Liver (tissue), 9 donors: ENCODE data around the gene TANGO2. TPM values are rescaled to one million over a fixed set of nuclear protein-coding genes. Genes with fewer than 3 reads are reported as not detected.
A peak's percentile ranks its signal among the peaks of the same experiment; 100 is the strongest.

ENCODE experiments used
- DNase-seq: peaks from one replicate; pipeline ENCODE4 v3.0.0-alpha.2; 2017; ENCODE audit warnings: low spot score
- H3K27ac ChIP-seq, 2 donors: one replicate each; pipeline ENCODE4 v1.7.0; 2013; ENCODE audit warnings: inconsistent platforms in 2 of 2, low read length in 2 of 2, control low read depth in 1 of 2, low read depth in 1 of 2, mild to moderate bottlenecking in 1 of 2
- H3K27me3 ChIP-seq, 4 donors: one replicate each; pipeline versions ENCODE4 v1.6.1 to v1.7.0; 2013; ENCODE audit warnings: low read length in 3 of 4, inconsistent platforms in 1 of 4, mild to moderate bottlenecking in 1 of 4, moderate library complexity in 1 of 4; ENCODE audit not compliant: control insufficient read depth in 4 of 4, insufficient read depth in 4 of 4
- H3K36me3 ChIP-seq, 4 donors: one replicate each; pipeline versions ENCODE4 v1.6.1 to v1.7.0; 2013; ENCODE audit warnings: low read length in 3 of 4, mild to moderate bottlenecking in 3 of 4, low read depth in 1 of 4, moderate library complexity in 1 of 4; ENCODE audit not compliant: control insufficient read depth in 4 of 4, insufficient read depth in 3 of 4
- H3K4me1 ChIP-seq, 4 donors: one replicate each; pipeline versions ENCODE4 v1.6.1 to v1.7.0; 2013; ENCODE audit warnings: low read length in 3 of 4, mild to moderate bottlenecking in 3 of 4, moderate library complexity in 1 of 4; ENCODE audit not compliant: control insufficient read depth in 4 of 4, insufficient read depth in 4 of 4
- H3K4me3 ChIP-seq, 3 donors: one replicate each; pipeline versions ENCODE4 v1.6.1 to v1.7.0; 2013; ENCODE audit warnings: low read length in 3 of 3, control low read depth in 1 of 3, low read depth in 1 of 3, mild to moderate bottlenecking in 1 of 3
- H3K9ac ChIP-seq, 2 donors: one replicate each; pipeline ENCODE4 v1.7.0; 2013; ENCODE audit warnings: low read length in 2 of 2, mild to moderate bottlenecking in 2 of 2, moderate library complexity in 2 of 2, control low read depth in 1 of 2, low read depth in 1 of 2
- H3K9me3 ChIP-seq, 4 donors: one replicate each; pipeline versions ENCODE4 v1.6.1 to v1.7.0; 2013; ENCODE audit warnings: low read length in 3 of 4; ENCODE audit not compliant: control insufficient read depth in 4 of 4
- EGR1 ChIP-seq, 2 donors: IDR thresholded peaks; 2 replicates each; pipeline ENCODE4 v1.6.1; 2016 to 2018; ENCODE audit warnings: antibody characterized with exemption in 2 of 2, low read depth in 2 of 2
- FOXA1 ChIP-seq: IDR thresholded peaks from 2 replicates; pipeline ENCODE4 v1.6.1; 2016; ENCODE audit warnings: antibody characterized with exemption
- FOXA2 ChIP-seq: IDR thresholded peaks from 2 replicates; pipeline ENCODE4 v1.6.1; 2016; ENCODE audit warnings: antibody characterized with exemption
- GABPA ChIP-seq, 2 donors: IDR thresholded peaks in 1 of 2; conservative IDR thresholded peaks in 1 of 2; 2 replicates each; pipeline ENCODE4 v1.6.1; 2016; ENCODE audit warnings: antibody characterized with exemption in 2 of 2, mild to moderate bottlenecking in 1 of 2, moderate library complexity in 1 of 2
- HNF4A ChIP-seq, 2 donors: conservative IDR thresholded peaks; 2 replicates each; pipeline ENCODE4 v1.6.1; 2016; ENCODE audit warnings: antibody characterized with exemption in 2 of 2, mild to moderate bottlenecking in 2 of 2
- HNF4G ChIP-seq: IDR thresholded peaks from 2 replicates; pipeline ENCODE4 v1.6.1; 2016; ENCODE audit warnings: antibody characterized with exemption
- JUND ChIP-seq, 2 donors: IDR thresholded peaks; 2 replicates each; pipeline ENCODE4 v1.6.1; 2016; ENCODE audit warnings: antibody characterized with exemption in 2 of 2
- MAX ChIP-seq: IDR thresholded peaks from 2 replicates; pipeline ENCODE4 v1.6.1; 2016; ENCODE audit warnings: antibody characterized with exemption
- RAD21 ChIP-seq, 2 donors: IDR thresholded peaks; 2 replicates each; pipeline ENCODE4 v1.6.1; 2016; ENCODE audit warnings: antibody characterized with exemption in 2 of 2, mild to moderate bottlenecking in 2 of 2
- REST ChIP-seq: IDR thresholded peaks from 2 replicates; pipeline ENCODE4 v1.6.1; 2016; ENCODE audit warnings: antibody characterized with exemption, mild to moderate bottlenecking
- SP1 ChIP-seq: IDR thresholded peaks from 2 replicates; pipeline ENCODE4 v1.6.1; 2018; ENCODE audit warnings: antibody characterized with exemption, mild to moderate bottlenecking
- TAF1 ChIP-seq: conservative IDR thresholded peaks from 2 replicates; pipeline ENCODE4 v1.6.1; 2016; ENCODE audit warnings: antibody characterized with exemption, mild to moderate bottlenecking
- ZBTB33 ChIP-seq: IDR thresholded peaks from 2 replicates; pipeline ENCODE4 v1.6.1; 2016; ENCODE audit warnings: antibody characterized with exemption
- WGBS: extraction: QIAGEN DNeasy Blood & Tissue Kit; methylation state at CpG from one replicate; pipeline ENCODE4 v1.1.7; 2013; 5-methylcytosine and 5-hydroxymethylcytosine counted together
- polyA plus RNA-seq, 2 donors: library from polyadenylated mRNA; stranded (reverse) in 1 of 2; unstranded in 1 of 2; fragments of 200-250 nt in 1 of 2; fragments of >200 nt in 1 of 2; fragmentation: Nextera tagmentation in 1 of 2; extraction: Ambion mirVana in 1 of 2; gene quantifications; one replicate each; pipeline versions ENCODE4 v1.2.1 to v1.2.3, GENCODE V29; 2013 to 2015
- total RNA-seq, 2 donors: library from RNA; depleted of rRNA; stranded (reverse); fragments of >200 nt; gene quantifications; one replicate each; pipeline ENCODE4 v1.2.3, GENCODE V29; 2014
- donor health status: healthy.
- donor health status: healthy.
- donor health status: healthy.
- donor health status: healthy.
- donor health status: healthy.

The TANGO2 gene
- total and polyA plus RNA-seq, 4 donors: 10.8 to 153 (median 16.1) TPM

- Histone ChIP-seq H3K27me3 (no peaks in the 10 kb centered on the region), H3K4me1 (peaks cover 5 to 31% (median 21%) of the 10 kb centered on the region in 4 donors), H3K27ac (no peak overlapping the region), H3K36me3 (peaks cover 0 to 3% (median 0%) of the 10 kb centered on the region in 4 donors), H3K4me3 (no peak overlapping the region), H3K9ac (no peak overlapping the region), H3K9me3 (no peaks in the 10 kb centered on the region)
- WGBS: 96% methylated on average over 15 of the region's 15 CpGs
- no peak for DNase-seq
- no peak for TF ChIP-seq HNF4G
- no peak for TF ChIP-seq REST
- no peak for TF ChIP-seq TAF1
- no peak for TF ChIP-seq HNF4A (conservative IDR thresholded peaks at IDR 0.05)
Measured at GRCh38 chr22:20024650-20025397, 3.9 kb downstream of the TANGO2 start.

GRCh38 chr22:20025401-20026203 lies 4.7 kb downstream of the TANGO2 start:
- DNase-seq: peak; percentile 85
- WGBS: 97% methylated on average over 13 of the region's 13 CpGs
- no peaks in the 10 kb centered on the region for H3K27me3 ChIP-seq

More at GRCh38 chr22:20025401-20026203, 4.7 kb downstream of the TANGO2 start:
- H3K4me3 ChIP-seq: no peak overlapping the region
- H3K4me1 ChIP-seq: peaks cover 5 to 28% (median 16%) of the 10 kb centered on the region in 4 donors
- H3K9me3 ChIP-seq: no peaks in the 10 kb centered on the region
- H3K9ac ChIP-seq: no peak overlapping the region
- peaks cover 0 to 3% (median 0%) of the 10 kb centered on the region in 4 donors for H3K36me3 ChIP-seq
- TF ChIP-seq ZBTB33: no peak
- TF ChIP-seq SP1: no peak
- TF ChIP-seq EGR1 (IDR thresholded peaks at IDR 0.05; ENCODE audit: low read depth in 2 of 2): no peak
- no peak for TF ChIP-seq MAX
- no peak for TF ChIP-seq TAF1
- no peak for TF ChIP-seq REST
- no peak for TF ChIP-seq FOXA1
- no peak for TF ChIP-seq GABPA (IDR thresholded peaks at IDR 0.05 in 1 of 2, conservative IDR thresholded peaks at IDR 0.05 in 1 of 2)
- no peak for TF ChIP-seq JUND (IDR thresholded peaks at IDR 0.05)
- no peak for TF ChIP-seq FOXA2
- TF ChIP-seq RAD21 (IDR thresholded peaks at IDR 0.05): no peak
- H3K27ac ChIP-seq: no peak overlapping the region
